HG02970 (cell line): ENCODE measurements around the gene ESR1.

ENCODE experiments used
- ATAC-seq: cut with Tn5 transposase; IDR thresholded peaks from one replicate; pipeline ENCODE4 v1.9.1; 2021; ENCODE audit warnings: mild to moderate bottlenecking, moderate library complexity, moderate number of reproducible peaks; ENCODE audit not compliant: unreplicated experiment, low FRiP score

The ESR1 gene

GRCh38 chr6:152087096-152087495 is 279.6 kb downstream of the ESR1 start:
- ATAC-seq = no peak

GRCh38 chr6:152087701-152088100 is 280.2 kb downstream of the ESR1 start:
- ATAC-seq = no peak

DNA sequence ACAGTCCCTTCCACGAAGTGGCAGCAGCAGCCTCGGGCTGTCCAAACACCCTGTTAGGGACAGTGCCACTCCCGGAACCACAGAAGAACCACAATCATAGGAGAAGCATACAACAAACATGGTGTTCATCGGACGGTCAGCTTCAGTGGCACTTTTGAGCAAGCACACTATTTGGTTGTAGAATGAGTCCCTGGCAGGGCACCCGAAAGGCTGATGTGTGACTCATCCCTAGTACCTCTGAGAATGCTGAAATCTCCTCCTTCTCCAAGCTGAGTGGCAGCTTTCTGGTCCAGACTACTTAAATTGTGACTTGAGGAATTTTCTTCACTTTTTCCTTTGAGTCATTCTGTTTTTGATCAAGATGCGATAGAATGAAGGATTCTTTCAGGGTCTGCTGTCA is 282.5 kb downstream of the ESR1 start:
- ATAC-seq = no peak

DNA sequence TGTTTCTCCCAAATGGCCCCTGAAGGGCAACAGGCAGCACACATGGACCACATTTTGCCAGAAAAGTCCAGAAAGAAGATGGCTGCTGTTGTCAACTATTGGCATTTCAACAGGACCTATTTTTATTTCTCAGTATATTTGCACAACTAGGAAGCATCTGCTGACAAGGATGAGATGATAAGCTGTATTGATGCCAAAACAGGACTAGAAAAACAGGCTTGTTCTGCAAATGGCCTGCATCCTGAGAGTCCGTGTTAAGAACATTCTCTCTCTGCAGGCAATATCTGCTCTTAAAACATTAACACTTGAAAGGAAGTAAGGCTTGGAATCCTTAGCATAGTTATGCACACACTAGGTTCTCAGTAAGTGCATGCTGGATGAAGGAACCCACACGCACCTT is 283.7 kb downstream of the ESR1 start:
- ATAC-seq = no peak

DNA sequence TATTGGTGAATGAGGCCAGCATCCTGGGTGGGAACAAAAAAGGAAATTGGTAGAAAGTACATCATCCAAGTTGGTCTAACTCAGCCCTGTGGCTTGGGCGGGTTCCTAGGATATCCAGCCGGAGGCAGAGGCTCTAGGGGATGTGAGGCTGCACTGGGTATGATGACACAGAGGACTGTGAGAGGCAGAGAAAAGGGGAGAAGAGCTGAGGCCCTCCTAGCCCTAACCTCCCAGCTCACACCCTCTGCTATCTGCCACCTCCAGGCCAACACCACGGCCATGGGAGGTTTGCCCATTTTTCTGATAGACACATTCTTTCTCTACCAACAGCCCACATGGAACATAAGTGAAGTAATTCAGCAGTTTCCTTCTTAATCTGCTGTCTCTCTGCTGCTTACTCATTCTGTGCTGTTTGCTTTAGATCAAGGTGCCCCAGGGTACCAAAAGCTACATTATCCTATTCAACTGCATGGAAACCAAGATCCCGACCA is 284.4 kb downstream of the ESR1 start:
- ATAC-seq = no peak

GRCh38 chr6:152093711-152094110 is 286.2 kb downstream of the ESR1 start:
- no peak for ATAC-seq

DNA sequence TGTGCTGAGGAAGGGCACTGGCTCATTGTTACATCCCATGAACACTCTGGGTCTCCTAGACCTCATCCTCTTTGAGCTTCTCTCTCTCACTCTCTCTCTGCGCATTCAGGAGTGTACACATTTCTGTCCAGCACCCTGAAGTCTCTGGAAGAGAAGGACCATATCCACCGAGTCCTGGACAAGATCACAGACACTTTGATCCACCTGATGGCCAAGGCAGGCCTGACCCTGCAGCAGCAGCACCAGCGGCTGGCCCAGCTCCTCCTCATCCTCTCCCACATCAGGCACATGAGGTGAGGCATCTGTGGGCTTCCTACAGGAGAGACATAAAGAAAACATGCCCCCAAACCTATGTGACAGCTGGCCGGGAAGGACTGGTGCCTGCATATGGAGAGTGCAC is 286.8 kb downstream of the ESR1 start:
- ATAC-seq = no peak

DNA sequence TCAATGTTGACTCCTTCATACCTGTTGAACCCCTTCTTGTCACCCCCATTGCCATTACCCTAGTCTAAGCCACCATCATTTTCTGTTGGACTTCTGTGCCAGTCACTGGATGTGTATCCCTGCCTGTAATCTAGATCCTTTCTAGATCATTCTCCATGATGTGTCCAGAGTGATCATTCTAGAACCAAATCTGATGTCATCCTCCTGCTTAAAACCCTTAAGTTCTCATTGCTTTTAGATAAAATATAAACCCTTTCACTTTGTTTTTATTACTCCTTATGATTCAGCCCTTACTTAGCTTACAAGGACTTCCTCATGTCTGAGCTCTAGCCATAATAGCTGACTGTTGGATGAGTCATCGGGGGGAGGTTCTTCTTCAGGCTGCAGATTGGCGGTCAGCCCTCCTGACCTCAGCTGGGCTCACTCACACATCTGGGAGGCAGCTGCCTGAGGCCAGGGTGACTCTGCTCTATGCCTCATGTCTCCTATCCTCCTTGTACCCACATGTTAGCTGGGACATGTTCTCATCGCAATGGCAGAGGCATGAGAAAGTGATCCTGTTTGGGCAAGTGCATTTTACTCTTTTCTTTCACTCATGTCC is 287.6 kb downstream of the ESR1 start:
- no peak for ATAC-seq

GRCh38 chr6:152096863-152097496 is 289.5 kb downstream of the ESR1 start:
- no peak for ATAC-seq

- no peak for ATAC-seq
Observed at GRCh38 chr6:152098683-152099082, 291.2 kb downstream of the ESR1 start.

DNA sequence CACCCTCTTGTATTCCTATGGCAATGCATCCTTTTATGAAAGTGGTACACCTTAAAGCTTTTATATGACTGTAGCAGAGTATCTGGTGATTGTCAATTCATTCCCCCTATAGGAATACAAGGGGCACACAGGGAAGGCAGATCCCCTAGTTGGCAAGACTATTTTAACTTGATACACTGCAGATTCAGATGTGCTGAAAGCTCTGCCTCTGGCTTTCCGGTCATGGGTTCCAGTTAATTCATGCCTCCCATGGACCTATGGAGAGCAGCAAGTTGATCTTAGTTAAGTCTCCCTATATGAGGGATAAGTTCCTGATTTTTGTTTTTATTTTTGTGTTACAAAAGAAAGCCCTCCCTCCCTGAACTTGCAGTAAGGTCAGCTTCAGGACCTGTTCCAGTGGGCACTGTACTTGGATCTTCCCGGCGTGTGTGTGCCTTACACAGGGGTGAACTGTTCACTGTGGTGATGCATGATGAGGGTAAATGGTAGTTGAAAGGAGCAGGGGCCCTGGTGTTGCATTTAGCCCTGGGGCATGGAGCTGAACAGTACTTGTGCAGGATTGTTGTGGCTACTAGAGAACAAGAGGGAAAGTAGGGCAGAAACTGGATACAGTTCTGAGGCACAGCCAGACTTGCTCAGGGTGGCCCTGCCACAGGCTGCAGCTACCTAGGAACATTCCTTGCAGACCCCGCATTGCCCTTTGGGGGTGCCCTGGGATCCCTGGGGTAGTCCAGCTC is 292.1 kb downstream of the ESR1 start:
- ATAC-seq = no peak

- no peak for ATAC-seq
Observed at GRCh38 chr6:152100183-152100618, 292.7 kb downstream of the ESR1 start.

DNA sequence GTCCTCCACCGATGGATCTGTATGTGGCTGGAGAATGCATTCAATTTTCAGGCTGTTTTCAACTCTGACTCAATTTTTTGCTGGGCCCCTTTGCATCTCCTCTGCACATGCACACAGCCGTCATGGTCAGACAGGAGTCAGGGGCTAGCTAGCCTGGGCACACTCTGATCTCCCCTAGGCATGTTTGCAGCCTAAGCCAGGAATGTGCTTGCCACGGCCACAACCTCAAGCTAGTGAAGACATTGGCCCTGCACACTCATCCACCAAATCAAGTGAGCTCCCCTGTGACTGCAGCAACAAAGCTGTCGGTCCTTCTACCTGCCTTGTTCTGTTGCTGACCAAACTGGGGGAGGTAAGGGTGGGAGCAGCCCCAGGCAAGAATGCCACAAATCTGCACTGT is 300.5 kb downstream of the ESR1 start:
- ATAC-seq = no peak

GRCh38 chr6:152110886-152111820 is 303.7 kb downstream of the ESR1 start:
- ATAC-seq = no peak

DNA sequence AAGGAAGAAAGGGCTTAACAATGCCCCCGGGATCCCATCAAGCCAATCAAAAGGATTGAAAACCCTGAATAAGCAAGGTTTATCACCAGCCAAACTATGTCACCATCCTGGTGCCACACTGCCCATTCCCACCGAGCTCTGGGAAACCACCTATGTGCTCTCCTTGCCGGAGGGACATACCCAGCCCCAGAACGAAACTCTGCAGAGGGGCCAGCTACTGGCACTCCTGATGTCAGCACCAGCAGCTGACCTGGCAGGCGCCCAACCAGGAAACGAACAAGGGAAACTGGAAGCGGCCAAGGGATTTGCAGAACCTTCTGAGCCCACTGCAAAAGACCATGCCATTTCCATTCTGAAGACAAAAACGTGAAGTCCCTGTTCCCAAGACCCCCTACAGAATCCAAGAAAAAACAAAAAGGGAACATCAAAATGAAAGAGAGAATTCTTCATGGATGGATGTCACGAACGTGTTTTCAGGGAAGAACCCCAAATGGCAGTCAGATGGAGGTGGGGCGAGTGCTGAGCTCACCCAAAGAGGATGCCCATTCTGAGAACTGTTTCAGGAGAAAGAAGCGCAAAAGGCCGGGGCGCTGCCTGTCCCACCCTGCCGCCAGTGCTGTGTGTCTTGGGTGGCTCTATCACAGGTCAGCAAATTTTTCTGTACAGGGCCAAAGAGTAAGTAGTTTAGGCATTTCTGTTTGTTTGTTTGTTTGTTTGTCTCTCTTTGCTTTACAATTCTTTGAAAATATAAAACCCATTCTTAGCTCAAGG is 305.2 kb downstream of the ESR1 start:
- ATAC-seq = no peak

DNA sequence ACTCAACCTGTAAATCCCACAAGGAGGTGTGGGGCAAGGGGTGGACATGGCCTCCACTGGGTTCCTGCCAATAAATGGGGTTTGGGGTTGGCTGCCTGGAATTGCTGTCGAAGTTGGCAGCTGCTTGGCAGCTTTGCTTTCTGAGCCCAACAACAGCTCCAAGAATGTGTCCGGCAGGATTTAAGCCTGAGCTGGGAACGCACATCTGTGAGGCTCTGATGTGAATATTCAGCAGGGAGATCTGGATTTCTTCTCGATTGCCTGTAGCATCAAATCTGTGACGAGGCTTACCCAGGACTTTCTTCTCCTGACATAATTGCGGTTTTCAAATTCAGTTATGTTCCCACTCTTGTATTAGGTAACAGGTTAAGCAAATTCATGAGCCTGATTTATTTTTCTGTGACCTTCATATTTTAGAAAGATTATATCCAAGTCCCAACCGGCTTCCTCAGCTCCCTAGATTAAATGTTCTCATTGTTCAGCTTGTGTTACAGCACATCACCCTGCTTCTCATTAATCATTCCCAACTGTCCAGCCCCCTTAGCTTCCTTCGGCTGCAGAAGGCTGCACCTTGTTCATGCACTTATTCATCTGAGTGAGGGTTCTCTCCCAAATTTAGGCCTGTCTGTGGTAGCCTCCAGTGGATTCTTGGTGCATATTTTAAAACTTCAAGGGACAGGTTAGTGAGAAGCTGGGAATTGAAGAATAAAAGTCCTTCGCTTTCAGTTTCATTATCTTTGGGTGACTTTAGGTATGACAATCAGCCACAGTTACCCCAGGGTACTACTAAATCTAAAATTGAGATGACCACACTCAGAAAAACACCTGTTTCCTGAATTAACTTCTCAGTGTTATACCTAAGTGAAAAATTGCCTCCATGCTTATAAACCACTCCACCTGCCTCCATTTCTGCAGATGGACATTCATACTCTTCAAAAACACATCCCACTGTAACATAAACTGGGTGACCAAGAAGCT is 310.0 kb downstream of the ESR1 start:
- no peak for ATAC-seq

GRCh38 chr6:152118224-152118623 is 310.7 kb downstream of the ESR1 start:
- no peak for ATAC-seq

- no peak for ATAC-seq
Observed at GRCh38 chr6:152118678-152119077, 311.2 kb downstream of the ESR1 start.

DNA sequence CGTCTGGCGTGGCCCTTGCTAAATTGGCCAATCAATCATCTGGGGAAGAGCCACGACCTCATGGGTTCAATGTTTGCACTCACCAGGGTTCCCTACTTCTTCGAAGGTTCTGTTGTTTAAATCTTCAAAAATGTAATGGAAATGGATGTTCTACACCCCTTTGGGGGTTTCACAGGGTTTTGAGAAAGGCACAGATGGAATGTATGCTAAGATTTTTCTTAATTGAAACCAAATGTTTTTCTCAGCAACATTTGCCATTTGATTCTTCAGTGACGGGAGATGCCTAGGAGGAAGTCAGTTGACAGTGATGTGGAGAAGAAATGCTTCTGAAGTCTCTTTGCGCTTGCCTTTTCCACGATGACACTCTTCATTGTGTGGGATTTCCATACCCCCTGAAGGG is 312.3 kb downstream of the ESR1 start:
- no peak for ATAC-seq
